ENCODE results near the gene CWF19L1.
A peak's percentile ranks its signal among the peaks of the same experiment; 100 is the strongest.
"Not testable (repeated sequence)": the region's sequence is repeated elsewhere in the genome, so short reads cannot be mapped to it uniquely, and the experiment has no call there.

The CWF19L1 gene

GRCh38 chr10:100288196-100288595 lies 20.8 kb upstream of the CWF19L1 start:
- H3K4me1 ChIP-seq (ENCODE audit: control insufficient read depth, insufficient read depth, low read length), result peaks cover 8% of the 10 kb centered on the region
- no peak overlapping the region for H3K4me3 ChIP-seq (ENCODE audit: low read length)
- H3K9ac ChIP-seq (ENCODE audit: low read length), result no peak overlapping the region
- H3K27ac ChIP-seq (ENCODE audit: low read depth, low read length), result no peak overlapping the region
- no peaks in the 10 kb centered on the region for H3K36me3 ChIP-seq (ENCODE audit: control insufficient read depth, insufficient read depth, low read length)
- no peaks in the 10 kb centered on the region for H3K27me3 ChIP-seq (ENCODE audit: control insufficient read depth, insufficient read depth, low read length)

DNA sequence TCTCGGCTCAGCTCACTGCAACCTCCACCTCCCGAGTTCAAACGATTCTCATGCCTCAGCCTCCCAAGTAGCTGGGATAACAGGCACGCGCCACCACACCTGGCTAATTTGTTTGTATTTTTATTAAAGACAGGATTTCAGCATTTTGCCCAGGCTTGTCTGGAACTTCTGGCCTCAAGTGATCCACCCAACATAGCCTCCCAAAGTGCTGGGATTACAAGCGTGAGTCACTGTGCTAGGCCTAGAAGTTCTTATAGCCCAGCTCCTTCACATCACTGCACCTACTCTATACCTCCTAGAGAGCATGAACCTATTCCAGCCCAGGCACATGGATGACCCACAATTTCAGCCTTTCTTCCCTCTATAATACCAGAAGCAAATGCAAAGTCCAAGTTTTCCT lies 20.3 kb upstream of the CWF19L1 start:
- Histone ChIP-seq H3K4me3 (ENCODE audit: low read length) (no peak overlapping the region), H3K9ac (ENCODE audit: low read length) (no peak overlapping the region), H3K4me1 (ENCODE audit: control insufficient read depth, insufficient read depth, low read length) (peaks cover 8% of the 10 kb centered on the region), H3K27ac (ENCODE audit: low read depth, low read length) (no peak overlapping the region), H3K27me3 (ENCODE audit: control insufficient read depth, insufficient read depth, low read length) (no peaks in the 10 kb centered on the region), H3K36me3 (ENCODE audit: control insufficient read depth, insufficient read depth, low read length) (no peaks in the 10 kb centered on the region)

DNA sequence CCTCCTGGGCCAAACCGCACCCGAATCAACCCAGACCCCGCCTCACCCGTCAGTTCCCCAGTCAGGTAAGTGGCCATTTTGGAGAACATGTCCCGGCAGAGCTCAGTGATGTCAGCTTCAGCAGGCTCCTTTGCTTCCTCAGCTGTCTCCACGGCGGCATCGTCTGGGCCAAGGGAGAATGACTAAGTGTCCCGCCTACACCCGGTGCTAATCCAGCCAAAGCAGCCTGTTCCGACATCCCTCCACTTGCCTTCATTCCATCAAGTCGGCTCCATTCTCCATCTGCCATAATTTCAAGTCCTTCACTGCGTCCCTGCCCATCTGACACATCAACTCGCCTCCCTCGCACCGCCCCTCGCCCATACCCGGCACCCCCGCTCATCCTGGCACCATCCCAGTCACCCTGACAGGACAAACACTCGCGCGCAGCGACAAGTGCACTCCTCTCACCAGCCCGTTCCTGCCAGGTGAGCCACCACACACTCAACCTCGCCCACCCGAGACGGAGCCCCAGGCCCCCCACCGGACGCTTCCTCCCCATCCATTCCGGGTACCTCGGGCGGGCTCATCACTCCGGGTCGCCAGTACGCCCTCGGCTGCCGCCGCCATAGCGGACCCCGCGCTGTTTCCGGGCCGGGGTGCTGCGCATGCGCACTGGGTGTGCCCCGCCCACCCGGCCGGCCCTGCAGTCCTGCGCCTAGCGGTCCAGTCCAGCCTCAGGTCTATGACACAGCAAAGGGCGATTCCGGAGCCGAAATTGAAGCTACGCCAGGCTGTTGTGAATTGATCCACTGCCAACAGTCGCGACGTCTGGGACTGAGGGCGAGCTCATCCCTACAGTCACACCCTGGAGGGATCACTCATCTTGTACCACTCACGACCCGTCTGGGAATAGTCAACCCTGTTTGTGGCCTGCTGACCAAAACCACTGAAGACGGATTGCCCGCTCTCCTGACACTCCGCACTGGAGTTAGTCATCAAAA lies 18.9 kb upstream of the CWF19L1 start, which contains the start of gene BLOC1S2:
Gene BLOC1S2 (minus strand): TSS at position 630 of the 983 bp plus-strand sequence. CDS start 21 bp downstream, at position 609.
- H3K4me1 ChIP-seq (ENCODE audit: control insufficient read depth, insufficient read depth, low read length), result peaks cover 8% of the 10 kb centered on the region
- peak within 1 kb of the TSS; percentile 88 for H3K9ac ChIP-seq (ENCODE audit: low read length)
- no peaks in the 10 kb centered on the region for H3K27me3 ChIP-seq (ENCODE audit: control insufficient read depth, insufficient read depth, low read length)
- H3K36me3 ChIP-seq (ENCODE audit: control insufficient read depth, insufficient read depth, low read length), result no peaks in the 10 kb centered on the region
- peak within 1 kb of the TSS; percentile 82 for H3K4me3 ChIP-seq (ENCODE audit: low read length)
- peak within 1 kb of the TSS; percentile 89 for H3K27ac ChIP-seq (ENCODE audit: low read depth, low read length)

DNA sequence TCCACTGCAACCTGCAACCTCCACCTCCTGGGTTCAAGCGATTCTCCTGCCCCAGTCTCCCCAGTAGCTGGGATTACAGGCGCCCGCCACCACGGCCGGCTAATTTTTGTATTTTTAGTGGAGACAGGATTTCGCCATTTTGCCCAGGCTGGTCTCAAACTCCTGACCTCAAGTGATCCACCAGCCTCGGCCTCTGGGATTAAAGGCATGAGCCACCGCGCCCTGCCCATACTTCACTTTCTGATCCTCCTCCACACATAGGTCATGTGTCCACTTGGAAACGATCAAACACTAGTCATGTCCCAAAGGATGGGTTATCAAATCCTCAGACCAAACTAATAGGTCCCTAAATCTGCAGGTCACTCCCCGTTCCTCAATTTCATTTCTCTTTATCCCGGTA lies 17.9 kb upstream of the CWF19L1 start:
- not testable (repeated sequence) for H3K4me1 ChIP-seq (ENCODE audit: control insufficient read depth, insufficient read depth, low read length); H3K27me3 ChIP-seq (ENCODE audit: control insufficient read depth, insufficient read depth, low read length); H3K9ac ChIP-seq (ENCODE audit: low read length); H3K36me3 ChIP-seq (ENCODE audit: control insufficient read depth, insufficient read depth, low read length)
- Histone ChIP-seq H3K4me3 (ENCODE audit: low read length) (peak overlapping the region; percentile 82), H3K27ac (ENCODE audit: low read depth, low read length) (peak overlapping the region; percentile 89)

DNA sequence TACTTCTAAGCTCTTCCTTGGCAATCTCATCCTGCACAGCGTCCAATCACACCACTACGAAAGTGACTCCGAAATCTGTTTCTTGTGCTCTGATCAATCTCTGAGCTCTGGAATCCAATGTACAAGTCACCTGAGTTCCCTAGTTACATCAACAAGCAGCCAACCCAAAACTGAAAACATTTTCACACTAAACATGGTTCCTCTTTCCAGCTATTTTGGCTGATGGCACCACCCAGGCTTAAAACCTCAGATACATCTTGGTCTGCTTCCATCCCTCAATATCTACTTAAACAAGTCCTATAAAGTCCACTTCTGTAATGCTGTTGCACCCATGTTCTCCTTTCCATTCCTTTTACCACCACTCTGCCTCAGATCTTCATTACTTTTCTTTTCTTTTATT lies 15.5 kb upstream of the CWF19L1 start:
- Histone ChIP-seq H3K27ac (ENCODE audit: low read depth, low read length) (no peak overlapping the region), H3K9ac (ENCODE audit: low read length) (no peak overlapping the region)

GRCh38 chr10:100276971-100277370 lies 9.5 kb upstream of the CWF19L1 start:
- not testable (repeated sequence) for H3K4me3 ChIP-seq (ENCODE audit: low read length); H3K27me3 ChIP-seq (ENCODE audit: control insufficient read depth, insufficient read depth, low read length); H3K27ac ChIP-seq (ENCODE audit: low read depth, low read length); H3K4me1 ChIP-seq (ENCODE audit: control insufficient read depth, insufficient read depth, low read length); H3K9ac ChIP-seq (ENCODE audit: low read length)
- H3K36me3 ChIP-seq (ENCODE audit: control insufficient read depth, insufficient read depth, low read length), result peaks cover 11% of the 10 kb centered on the region

More for the DNA sequence above, 15.5 kb upstream of the CWF19L1 start:
- Histone ChIP-seq H3K27me3 (ENCODE audit: control insufficient read depth, insufficient read depth, low read length) (no peaks in the 10 kb centered on the region), H3K4me1 (ENCODE audit: control insufficient read depth, insufficient read depth, low read length) (peaks cover 8% of the 10 kb centered on the region), H3K36me3 (ENCODE audit: control insufficient read depth, insufficient read depth, low read length) (peaks cover 10% of the 10 kb centered on the region), H3K4me3 (ENCODE audit: low read length) (no peak overlapping the region)

- no peak overlapping the region for H3K4me3 ChIP-seq (ENCODE audit: low read length)
- H3K27me3 ChIP-seq (ENCODE audit: control insufficient read depth, insufficient read depth, low read length), result no peaks in the 10 kb centered on the region
- H3K9ac ChIP-seq (ENCODE audit: low read length), result no peak overlapping the region
- H3K4me1 ChIP-seq (ENCODE audit: control insufficient read depth, insufficient read depth, low read length), result no peaks in the 10 kb centered on the region
- no peaks in the 10 kb centered on the region for H3K36me3 ChIP-seq (ENCODE audit: control insufficient read depth, insufficient read depth, low read length)
- no peak overlapping the region for H3K27ac ChIP-seq (ENCODE audit: low read depth, low read length)
Measured at GRCh38 chr10:100265821-100266485, 1.5 kb downstream of the CWF19L1 start.

- H3K36me3 ChIP-seq (ENCODE audit: control insufficient read depth, insufficient read depth, low read length), result peaks cover 5% of the 10 kb centered on the region
- no peak overlapping the region for H3K9ac ChIP-seq (ENCODE audit: low read length)
- H3K4me3 ChIP-seq (ENCODE audit: low read length), result no peak overlapping the region
- H3K4me1 ChIP-seq (ENCODE audit: control insufficient read depth, insufficient read depth, low read length), result no peaks in the 10 kb centered on the region
- no peaks in the 10 kb centered on the region for H3K27me3 ChIP-seq (ENCODE audit: control insufficient read depth, insufficient read depth, low read length)
- no peak overlapping the region for H3K27ac ChIP-seq (ENCODE audit: low read depth, low read length)
Measured at GRCh38 chr10:100254191-100254590, 13.2 kb downstream of the CWF19L1 start.

GRCh38 chr10:100253041-100253440 lies 14.4 kb downstream of the CWF19L1 start:
- peaks cover 13% of the 10 kb centered on the region for H3K36me3 ChIP-seq (ENCODE audit: control insufficient read depth, insufficient read depth, low read length)
- no peak overlapping the region for H3K27ac ChIP-seq (ENCODE audit: low read depth, low read length)
- H3K27me3 ChIP-seq (ENCODE audit: control insufficient read depth, insufficient read depth, low read length), result no peaks in the 10 kb centered on the region
- no peak overlapping the region for H3K9ac ChIP-seq (ENCODE audit: low read length)
- no peak overlapping the region for H3K4me3 ChIP-seq (ENCODE audit: low read length)
- no peaks in the 10 kb centered on the region for H3K4me1 ChIP-seq (ENCODE audit: control insufficient read depth, insufficient read depth, low read length)

DNA sequence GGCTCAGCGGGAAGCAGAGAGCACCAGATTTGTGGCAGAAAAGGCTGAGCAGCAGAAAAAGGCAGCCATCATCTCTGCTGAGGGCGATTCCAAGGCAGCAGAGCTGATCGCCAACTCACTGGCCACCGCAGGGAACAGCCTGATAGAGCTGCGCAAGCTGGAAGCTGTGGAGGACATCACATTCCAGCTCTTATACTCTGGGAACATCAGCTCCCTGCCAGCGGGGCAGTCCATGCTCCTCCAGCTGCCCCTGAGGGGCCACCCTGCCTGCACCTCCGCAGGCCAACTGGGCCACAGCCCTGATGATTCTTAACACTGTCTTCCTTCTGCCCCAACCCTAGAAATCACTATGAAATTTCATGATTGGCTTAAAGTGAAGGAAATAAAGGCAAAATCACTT lies 18.6 kb downstream of the CWF19L1 start:
- Histone ChIP-seq H3K4me3 (ENCODE audit: low read length) (no peak overlapping the region), H3K36me3 (ENCODE audit: control insufficient read depth, insufficient read depth, low read length) (peaks cover 22% of the 10 kb centered on the region)

GRCh38 chr10:100245484-100246220 lies 21.8 kb downstream of the CWF19L1 start:
- Histone ChIP-seq H3K9ac (ENCODE audit: low read length) (no peak overlapping the region), H3K36me3 (ENCODE audit: control insufficient read depth, insufficient read depth, low read length) (peaks cover 26% of the 10 kb centered on the region), H3K27me3 (ENCODE audit: control insufficient read depth, insufficient read depth, low read length) (no peaks in the 10 kb centered on the region), H3K4me3 (ENCODE audit: low read length) (no peak overlapping the region), H3K27ac (ENCODE audit: low read depth, low read length) (no peak overlapping the region), H3K4me1 (ENCODE audit: control insufficient read depth, insufficient read depth, low read length) (no peaks in the 10 kb centered on the region)

More for the DNA sequence above, 18.6 kb downstream of the CWF19L1 start:
- no peaks in the 10 kb centered on the region for H3K4me1 ChIP-seq (ENCODE audit: control insufficient read depth, insufficient read depth, low read length)
- no peak overlapping the region for H3K27ac ChIP-seq (ENCODE audit: low read depth, low read length)
- no peak overlapping the region for H3K9ac ChIP-seq (ENCODE audit: low read length)
- H3K27me3 ChIP-seq (ENCODE audit: control insufficient read depth, insufficient read depth, low read length), result no peaks in the 10 kb centered on the region

DNA sequence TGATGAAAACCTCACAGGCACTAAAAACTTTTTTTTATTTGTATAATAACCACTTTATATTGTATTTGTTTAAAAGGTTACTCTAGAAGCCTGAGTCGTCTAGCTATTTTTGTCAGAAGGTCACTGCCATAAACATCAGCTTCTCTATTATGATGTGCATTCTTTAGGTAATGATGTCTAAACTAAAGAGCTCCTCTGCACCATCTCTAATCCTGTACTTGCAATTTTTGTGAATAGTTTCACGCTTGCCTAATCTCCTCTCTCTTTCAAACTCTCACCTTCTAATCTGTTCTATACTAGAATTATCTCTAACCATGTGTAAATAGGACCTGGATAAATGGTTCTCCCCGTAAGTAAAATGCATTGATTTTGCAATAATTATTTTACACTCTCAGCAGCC lies 27.6 kb downstream of the CWF19L1 start:
- Histone ChIP-seq H3K27ac (ENCODE audit: low read depth, low read length) (no peak overlapping the region), H3K4me3 (ENCODE audit: low read length) (no peak overlapping the region), H3K36me3 (ENCODE audit: control insufficient read depth, insufficient read depth, low read length) (peaks cover 29% of the 10 kb centered on the region)

More for the DNA sequence above, 27.6 kb downstream of the CWF19L1 start:
- Histone ChIP-seq H3K27me3 (ENCODE audit: control insufficient read depth, insufficient read depth, low read length) (no peaks in the 10 kb centered on the region), H3K4me1 (ENCODE audit: control insufficient read depth, insufficient read depth, low read length) (no peaks in the 10 kb centered on the region), H3K9ac (ENCODE audit: low read length) (no peak overlapping the region)
